PC-9 (cell line): Measurements from ENCODE around the gene GARNL3. TPM values are rescaled to one million over a fixed set of nuclear protein-coding genes. Genes with fewer than 3 reads are reported as not detected.

Experiments used
- BruUV-seq: library from RNA; stranded (reverse); fragments of 400-500 nt; replicated peaks from 2 replicates; lab custom pipeline; 2021; lab: Mats Ljungman, UMichigan
- CTCF ChIA-PET: fragments of 300-600 bp; sonication (Branson Sonifier 250); formaldehyde crosslinking; loops from one replicate; lab custom pipeline; 2022; ENCODE audit warnings: antibody characterized with exemption; lab: Charles Lee
- POLR2A ChIA-PET: fragments of 300-600 bp; sonication (Branson Sonifier 250); formaldehyde crosslinking; loops from one replicate; lab custom pipeline; 2022; ENCODE audit warnings: antibody characterized with exemption; ENCODE audit not compliant: unreplicated experiment; lab: Charles Lee
- DNase-seq, 2 experiments: peaks; one replicate each; pipeline versions ENCODE4 v3.0.0 to v3.0.0-alpha.2; 2015 to 2022; ENCODE audit warnings: mixed read lengths in 1 of 2
- H2AFZ ChIP-seq: fragments of 200-600 bp; sonication (generic); 2 replicates; pipeline ENCODE4 v1.8.1; 2017; ENCODE audit warnings: antibody characterized with exemption
- H3F3A ChIP-seq: fragments of 200-600 bp; sonication (generic); 2 replicates; pipeline ENCODE4 v1.8.1; 2017; ENCODE audit warnings: antibody characterized with exemption, mild to moderate bottlenecking, low read depth; ENCODE audit not compliant: insufficient read depth
- H3K27ac ChIP-seq: fragments of 200-600 bp; sonication (generic); 2 replicates; pipeline ENCODE4 v1.6.1; 2016; ENCODE audit warnings: mixed run types
- H3K27me3 ChIP-seq: fragments of 200-600 bp; sonication (generic); 2 replicates; pipeline ENCODE4 v1.6.1; 2016; ENCODE audit warnings: low read depth, mixed run types; ENCODE audit not compliant: insufficient read depth
- H3K36me3 ChIP-seq: fragments of 200-600 bp; sonication (generic); 2 replicates; pipeline ENCODE4 v1.6.1; 2016; ENCODE audit warnings: low read depth, mixed run types
- H3K4me1 ChIP-seq: fragments of 200-600 bp; sonication (generic); replicated peaks from 2 replicates; pipeline ENCODE4 v1.6.1; 2016; ENCODE audit warnings: mixed run types; ENCODE audit not compliant: insufficient read depth
- H3K4me2 ChIP-seq: fragments of 200-600 bp; sonication (generic); 2 replicates; pipeline ENCODE4 v1.6.1; 2017; ENCODE audit warnings: mixed run types
- H3K4me3 ChIP-seq: fragments of 200-600 bp; sonication (generic); 2 replicates; pipeline ENCODE4 v1.6.1; 2016; ENCODE audit warnings: mixed run types
- H3K79me2 ChIP-seq: fragments of 200-600 bp; sonication (generic); 2 replicates; pipeline ENCODE4 v1.6.1; 2017; ENCODE audit warnings: low read depth, mixed run types
- H3K9me2 ChIP-seq: fragments of 200-600 bp; sonication (generic); 2 replicates; pipeline ENCODE4 v1.8.1; 2017; ENCODE audit warnings: mild to moderate bottlenecking; ENCODE audit not compliant: insufficient read depth
- H3K9me3 ChIP-seq: fragments of 200-600 bp; sonication (generic); 2 replicates; pipeline ENCODE4 v1.8.1; 2016; ENCODE audit warnings: low read depth; ENCODE audit not compliant: insufficient read depth
- H4K20me1 ChIP-seq: fragments of 200-600 bp; sonication (generic); 2 replicates; pipeline ENCODE4 v1.8.1; 2017; ENCODE audit not compliant: insufficient read depth
- CTCF ChIP-seq: fragments of 200-600 bp; sonication (generic); conservative IDR thresholded peaks from 2 replicates; pipeline ENCODE4 v1.6.1; 2017; ENCODE audit warnings: mixed run types, antibody characterized with exemption, mild to moderate bottlenecking, moderate library complexity
- EZH2 ChIP-seq: fragments of 200-600 bp; sonication (generic); IDR thresholded peaks from 2 replicates; pipeline ENCODE4 v1.8.0; 2017; ENCODE audit warnings: antibody characterized with exemption, low read depth
- intact Hi-C: fragments of 100-400 bp; cut with micrococcal nuclease; formaldehyde crosslinking; loops from one replicate; pipeline ENCODE4 v1.10.0; 2022; ENCODE audit not compliant: unreplicated experiment
- total RNA-seq: library from RNA; stranded (reverse); gene quantifications from 2 replicates; pipeline ENCODE4 v1.2.3, GENCODE V29; 2021

GARNL3 gene
- total RNA-seq, 1 experiment from 2014 or later, result 10.8 TPM

DNA sequence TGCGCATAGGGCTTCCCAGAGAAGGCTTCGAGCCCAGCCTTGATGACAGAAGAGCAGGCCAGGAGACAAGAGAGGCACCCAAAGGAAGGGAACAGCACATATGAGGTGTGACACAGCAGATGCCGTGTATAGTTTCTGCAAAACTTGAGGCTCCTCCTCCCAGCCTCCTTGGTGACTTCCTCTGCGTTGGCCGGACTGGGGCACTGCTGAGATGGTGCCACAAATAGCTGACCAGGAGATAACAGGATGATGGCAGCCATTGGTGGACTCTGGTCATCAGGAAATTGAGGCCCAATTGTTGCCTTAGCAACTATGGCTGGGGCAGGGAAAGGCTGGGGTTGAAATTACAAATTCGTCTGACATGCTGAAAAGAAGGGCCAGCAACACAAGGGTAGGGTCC is 154.8 kb downstream of the GARNL3 start:
- H4K20me1 ChIP-seq, result no peaks in the 10 kb centered on the region; the same call in 1 of the 2 replicates
- H3K4me1 ChIP-seq, result peaks cover 25% of the 10 kb centered on the region
- H2AFZ ChIP-seq, result no peak overlapping the region
- POLR2A ChIA-PET, result no interaction called here
- H3K4me3 ChIP-seq, result no peak overlapping the region
- no peaks in the 10 kb centered on the region for H3K36me3 ChIP-seq
- H3F3A ChIP-seq, result peaks cover 15% of the 10 kb centered on the region; the same call in 1 of the 2 replicates
- CTCF ChIA-PET, result interaction anchor here (0.5 kb wide), 1 partner anchor 450 kb away, joined by 8 read pairs; no protein-coding TSS in a partner anchor
- BruUV-seq, result no TSS peak
- no peaks in the 10 kb centered on the region for H3K9me2 ChIP-seq
- no peaks in the 10 kb centered on the region for H3K27me3 ChIP-seq
- intact Hi-C loops, result no loop called here
- TF ChIP-seq CTCF (no peak), EZH2 (no peak)
- DNase-seq, result no peak
- H3K4me2 ChIP-seq, result no peak overlapping the region
- H3K79me2 ChIP-seq, result peaks cover 16% of the 10 kb centered on the region; the same call in 1 of the 2 replicates
- H3K9me3 ChIP-seq, result no peaks in the 10 kb centered on the region
- H3K27ac ChIP-seq, result no peak overlapping the region

DNA sequence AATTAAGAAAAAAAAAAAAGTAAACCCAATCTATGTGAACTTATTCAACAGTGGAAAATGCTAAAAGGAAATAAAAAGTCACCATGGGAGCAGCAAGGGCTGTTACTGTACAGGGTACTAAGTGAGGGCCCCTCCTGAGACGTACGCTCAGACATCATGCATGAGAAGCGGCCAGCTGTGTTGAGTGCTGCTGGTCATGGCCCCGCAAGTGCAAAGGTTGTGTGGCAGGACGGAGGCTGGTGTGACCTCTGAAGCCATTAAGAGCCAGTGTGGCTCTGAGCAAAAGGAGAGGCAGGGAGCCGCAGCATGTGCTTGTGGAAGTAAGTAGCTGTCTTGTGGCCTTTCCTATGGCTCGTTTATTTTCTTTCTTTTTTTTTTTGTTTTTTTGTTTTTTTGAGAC is 156.5 kb downstream of the GARNL3 start:
- CTCF ChIA-PET, result no interaction called here
- H3K27me3 ChIP-seq, result no peaks in the 10 kb centered on the region
- no peaks in the 10 kb centered on the region; the same call in 1 of the 2 replicates for H4K20me1 ChIP-seq
- no peaks in the 10 kb centered on the region for H3K9me2 ChIP-seq
- POLR2A ChIA-PET, result interaction anchor here (0.7 kb wide), 1 partner anchor 25 kb away, joined by 9 read pairs; no protein-coding TSS in a partner anchor
- H2AFZ ChIP-seq, result no peak overlapping the region
- no peaks in the 10 kb centered on the region for H3K36me3 ChIP-seq
- H3K4me1 ChIP-seq, result peaks cover 32% of the 10 kb centered on the region
- H3K79me2 ChIP-seq, result peaks cover 33% of the 10 kb centered on the region
- H3K4me3 ChIP-seq, result no peak overlapping the region
- peaks cover 15% of the 10 kb centered on the region; the same call in 1 of the 2 replicates for H3F3A ChIP-seq
- TF ChIP-seq CTCF (no peak), EZH2 (no peak)
- no peak for DNase-seq
- no peaks in the 10 kb centered on the region for H3K9me3 ChIP-seq
- intact Hi-C loops, result no loop called here
- no peak overlapping the region for H3K27ac ChIP-seq
- no TSS peak for BruUV-seq
- H3K4me2 ChIP-seq, result no peak overlapping the region

DNA sequence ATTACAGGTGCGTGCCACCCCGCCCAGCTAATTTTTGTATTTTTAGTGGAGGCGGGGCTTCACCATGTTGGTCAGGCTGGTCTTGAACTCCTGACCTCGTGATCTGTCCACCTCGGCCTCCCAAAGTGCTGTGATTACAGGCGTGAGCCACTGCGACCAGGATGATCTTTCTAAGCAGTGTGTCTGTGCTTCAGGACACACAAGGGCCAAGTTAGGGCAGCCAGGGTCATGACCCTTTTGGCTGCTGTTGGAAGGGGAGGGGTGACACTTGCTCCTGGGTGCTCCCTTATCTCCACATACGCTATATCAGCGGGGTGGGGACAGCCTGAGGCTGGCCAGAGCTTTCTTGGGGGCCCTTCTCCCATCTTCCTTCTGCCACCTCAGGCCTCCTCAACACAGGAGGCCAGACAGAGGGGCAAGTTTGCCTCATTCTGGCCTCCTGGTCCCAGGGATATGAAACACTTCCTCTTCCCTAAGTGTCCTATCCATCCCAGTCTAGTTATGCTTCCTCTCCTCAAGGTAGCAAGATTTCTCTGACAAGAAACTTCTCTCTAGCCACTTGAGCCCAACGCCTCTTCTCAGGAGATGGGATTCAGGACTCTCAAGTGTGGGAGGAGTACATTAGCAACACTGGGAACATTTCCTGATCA is 157.7 kb downstream of the GARNL3 start:
- Histone ChIP-seq H3K4me3 (peak overlapping the region; percentile 85; the same call in 1 of the 2 replicates), H3K4me2 (peak overlapping the region; percentile 97), H3K36me3 (no peaks in the 10 kb centered on the region), H4K20me1 (no peaks in the 10 kb centered on the region), H2AFZ (no peak overlapping the region), H3K9me2 (no peaks in the 10 kb centered on the region), H3K27me3 (no peaks in the 10 kb centered on the region), H3K9me3 (no peaks in the 10 kb centered on the region), H3K27ac (no peak overlapping the region), H3K79me2 (peaks cover 45% of the 10 kb centered on the region), H3K4me1 (peaks cover 24% of the 10 kb centered on the region), H3F3A (peaks cover 9% of the 10 kb centered on the region; the same call in 1 of the 2 replicates)
- no peak for DNase-seq
- intact Hi-C loops, result no loop called here
- TF ChIP-seq CTCF (no peak), EZH2 (no peak)
- ChIA-PET POLR2A (no interaction called here), CTCF (no interaction called here)
- BruUV-seq, result no TSS peak
